ENCODE results near the gene OPCML.

DNA sequence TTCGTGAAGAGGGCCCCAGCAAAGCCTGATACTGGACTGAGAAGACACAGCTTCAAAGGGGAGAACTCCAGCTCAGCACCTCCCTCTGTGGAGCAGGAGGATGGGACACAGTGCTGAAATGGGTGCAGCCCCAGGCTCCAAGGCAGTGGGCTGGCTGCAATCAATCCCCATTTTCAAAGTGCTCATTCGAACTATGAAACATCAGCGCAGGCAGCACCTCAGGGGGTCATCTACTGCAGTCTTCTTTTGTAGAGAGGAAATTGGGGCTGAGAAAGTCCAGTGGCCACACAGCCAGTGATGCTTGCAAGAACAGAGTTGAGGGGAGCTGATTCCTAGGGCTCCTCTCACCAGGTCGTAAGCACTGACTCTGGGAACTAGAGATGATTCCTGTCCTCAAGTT is 25.1 kb downstream of the OPCML start:
- TF ChIP-seq EZH2phosphoT487 (IDR thresholded peaks at IDR 0.05; ENCODE audit: borderline replicate concordance, low read length) = no peak
- TF ChIP-seq, protein P1, sequence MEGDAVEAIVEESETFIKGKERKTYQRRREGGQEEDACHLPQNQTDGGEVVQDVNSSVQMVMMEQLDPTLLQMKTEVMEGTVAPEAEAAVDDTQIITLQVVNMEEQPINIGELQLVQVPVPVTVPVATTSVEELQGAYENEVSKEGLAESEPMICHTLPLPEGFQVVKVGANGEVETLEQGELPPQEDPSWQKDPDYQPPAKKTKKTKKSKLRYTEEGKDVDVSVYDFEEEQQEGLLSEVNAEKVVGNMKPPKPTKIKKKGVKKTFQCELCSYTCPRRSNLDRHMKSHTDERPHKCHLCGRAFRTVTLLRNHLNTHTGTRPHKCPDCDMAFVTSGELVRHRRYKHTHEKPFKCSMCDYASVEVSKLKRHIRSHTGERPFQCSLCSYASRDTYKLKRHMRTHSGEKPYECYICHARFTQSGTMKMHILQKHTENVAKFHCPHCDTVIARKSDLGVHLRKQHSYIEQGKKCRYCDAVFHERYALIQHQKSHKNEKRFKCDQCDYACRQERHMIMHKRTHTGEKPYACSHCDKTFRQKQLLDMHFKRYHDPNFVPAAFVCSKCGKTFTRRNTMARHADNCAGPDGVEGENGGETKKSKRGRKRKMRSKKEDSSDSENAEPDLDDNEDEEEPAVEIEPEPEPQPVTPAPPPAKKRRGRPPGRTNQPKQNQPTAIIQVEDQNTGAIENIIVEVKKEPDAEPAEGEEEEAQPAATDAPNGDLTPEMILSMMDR (IDR thresholded peaks at IDR 0.05; ENCODE audit: low read depth, low read length, poor library complexity, severe bottlenecking) = no peak

All from DOHH2 (cell line).